Immature natural killer cell (primary cell): ENCODE data around the gene SELL. TPM values are rescaled to one million over a fixed set of nuclear protein-coding genes. Genes with fewer than 3 reads are reported as not detected.

ENCODE experiments used
- DNase-seq, 3 donors: peaks; one replicate each; pipeline ENCODE4 v3.0.0; 2022; ENCODE audit warnings: mixed read lengths in 1 of 3
- H3K27ac Mint-ChIP-seq, 6 donors: one replicate each; pipeline ENCODE4 v1.8.0; 2020; ENCODE audit warnings: mixed read lengths in 6 of 6, mild to moderate bottlenecking in 5 of 6, inconsistent platforms in 4 of 6, moderate library complexity in 3 of 6
- H3K27me3 Mint-ChIP-seq, 3 donors: one replicate each; pipeline ENCODE4 v1.8.0; 2020 to 2021; ENCODE audit warnings: low read depth in 3 of 3, mild to moderate bottlenecking in 3 of 3, mixed read lengths in 3 of 3, moderate library complexity in 3 of 3, inconsistent platforms in 1 of 3
- H3K36me3 Mint-ChIP-seq, 3 donors: one replicate each; pipeline ENCODE4 v1.8.0; 2020; ENCODE audit warnings: mixed read lengths in 3 of 3, inconsistent platforms in 2 of 3, mild to moderate bottlenecking in 2 of 3
- H3K4me1 Mint-ChIP-seq, 2 donors: one replicate each; pipeline ENCODE4 v1.8.0; 2020; ENCODE audit warnings: inconsistent platforms in 2 of 2, mild to moderate bottlenecking in 2 of 2, mixed read lengths in 2 of 2, moderate library complexity in 1 of 2
- H3K4me3 Mint-ChIP-seq, 5 donors: one replicate each; pipeline ENCODE4 v1.8.0; 2020; ENCODE audit warnings: mild to moderate bottlenecking in 5 of 5, mixed read lengths in 5 of 5, inconsistent platforms in 3 of 5, moderate library complexity in 3 of 5
- H3K9me3 Mint-ChIP-seq, 6 donors: one replicate each; pipeline ENCODE4 v1.8.0; 2020; ENCODE audit warnings: mild to moderate bottlenecking in 6 of 6, mixed read lengths in 6 of 6, inconsistent platforms in 4 of 6, moderate library complexity in 3 of 6
- polyA plus RNA-seq, 3 donors: library from polyadenylated mRNA; unstranded; fragments of 300-500 nt; fragmentation: Illumina TruSeq; gene quantifications; one replicate each; pipeline ENCODE4 v1.2.3, GENCODE V29; 2021

SELL gene
- 1,000 to 10,000 TPM; 1,217 to 1,884 (median 1,329) TPM for polyA plus RNA-seq

GRCh38 chr1:169711469-169712308 lies at the start of gene SELL:
SELL (minus strand) TSS chr1:169711620; CDS start chr1:169711498, 122 bp downstream.
- Mint-ChIP-seq H3K36me3 (peaks cover 16 to 22% (median 17%) of the 10 kb centered on the region in 3 donors), H3K9me3 (peaks cover 0 to 5% (median 0%) of the 10 kb centered on the region in 6 donors), H3K27me3 (peaks cover 4 to 6% (median 5%) of the 10 kb centered on the region in 3 donors), H3K4me3 (peak within 1 kb of the TSS; percentile 83 to 93 (median 84)), H3K4me1 (peaks cover 27 to 45% of the 10 kb centered on the region in 2 donors), H3K27ac (peak within 1 kb of the TSS; percentile 59 to 87 (median 84))
- peak; percentile 70 to 76 (median 73) for DNase-seq

- Mint-ChIP-seq H3K27ac (no peak overlapping the region), H3K4me3 (no peak overlapping the region), H3K36me3 (no peaks in the 10 kb centered on the region), H3K27me3 (peaks cover 0 to 5% (median 4%) of the 10 kb centered on the region in 3 donors), H3K4me1 (no peaks in the 10 kb centered on the region), H3K9me3 (no peaks in the 10 kb centered on the region)
- no peak for DNase-seq
These were observed 47.6 kb upstream of the SELL start for GRCh38 chr1:169759038-169759437.

GRCh38 chr1:169753549-169753948 lies 42.1 kb upstream of the SELL start:
- H3K27ac Mint-ChIP-seq: no peak overlapping the region
- no peaks in the 10 kb centered on the region for H3K9me3 Mint-ChIP-seq
- DNase-seq: no peak
- H3K27me3 Mint-ChIP-seq: peaks cover 0 to 4% (median 0%) of the 10 kb centered on the region in 3 donors
- H3K4me1 Mint-ChIP-seq: no peaks in the 10 kb centered on the region
- H3K36me3 Mint-ChIP-seq: no peaks in the 10 kb centered on the region
- no peak overlapping the region for H3K4me3 Mint-ChIP-seq

- H3K9me3 Mint-ChIP-seq: no peaks in the 10 kb centered on the region
- peaks cover 0 to 4% (median 3%) of the 10 kb centered on the region in 3 donors for H3K27me3 Mint-ChIP-seq
- no peak for DNase-seq
- no peak overlapping the region for H3K4me3 Mint-ChIP-seq
- no peaks in the 10 kb centered on the region for H3K36me3 Mint-ChIP-seq
- H3K4me1 Mint-ChIP-seq: no peaks in the 10 kb centered on the region
- no peak overlapping the region for H3K27ac Mint-ChIP-seq
These were observed 38.6 kb upstream of the SELL start for GRCh38 chr1:169750041-169750440.

- Mint-ChIP-seq H3K4me1 (no peaks in the 10 kb centered on the region), H3K9me3 (no peaks in the 10 kb centered on the region), H3K4me3 (no peak overlapping the region), H3K27ac (no peak overlapping the region), H3K36me3 (no peaks in the 10 kb centered on the region), H3K27me3 (peaks cover 0 to 7% (median 3%) of the 10 kb centered on the region in 3 donors)
- DNase-seq: no peak
These were observed 35.1 kb upstream of the SELL start for GRCh38 chr1:169746550-169746949.

GRCh38 chr1:169745015-169745861 lies 33.8 kb upstream of the SELL start:
- DNase-seq: no peak
- H3K36me3 Mint-ChIP-seq: no peaks in the 10 kb centered on the region
- H3K9me3 Mint-ChIP-seq: no peaks in the 10 kb centered on the region
- H3K4me3 Mint-ChIP-seq: no peak overlapping the region
- H3K27me3 Mint-ChIP-seq: peaks cover 0 to 7% (median 3%) of the 10 kb centered on the region in 3 donors
- H3K4me1 Mint-ChIP-seq: no peaks in the 10 kb centered on the region
- no peak overlapping the region for H3K27ac Mint-ChIP-seq

- H3K4me1 Mint-ChIP-seq: no peaks in the 10 kb centered on the region
- H3K27me3 Mint-ChIP-seq: peaks cover 3 to 4% (median 3%) of the 10 kb centered on the region in 3 donors
- H3K9me3 Mint-ChIP-seq: no peaks in the 10 kb centered on the region
- H3K36me3 Mint-ChIP-seq: no peaks in the 10 kb centered on the region
- no peak overlapping the region for H3K27ac Mint-ChIP-seq
- no peak for DNase-seq
- H3K4me3 Mint-ChIP-seq: no peak overlapping the region
These were observed 30.4 kb upstream of the SELL start for GRCh38 chr1:169741666-169742394.

GRCh38 chr1:169739980-169740379 lies 28.6 kb upstream of the SELL start:
- peaks cover 4 to 7% (median 5%) of the 10 kb centered on the region in 3 donors for H3K27me3 Mint-ChIP-seq
- no peak overlapping the region for H3K27ac Mint-ChIP-seq
- H3K9me3 Mint-ChIP-seq: no peaks in the 10 kb centered on the region
- H3K4me1 Mint-ChIP-seq: no peaks in the 10 kb centered on the region
- DNase-seq: no peak
- no peak overlapping the region for H3K4me3 Mint-ChIP-seq
- H3K36me3 Mint-ChIP-seq: no peaks in the 10 kb centered on the region

- no peaks in the 10 kb centered on the region for H3K36me3 Mint-ChIP-seq
- H3K4me3 Mint-ChIP-seq: no peak within 1 kb of the TSS
- no peak within 1 kb of the TSS for H3K27ac Mint-ChIP-seq
- DNase-seq: no peak
- H3K4me1 Mint-ChIP-seq: no peaks in the 10 kb centered on the region
- H3K9me3 Mint-ChIP-seq: no peaks in the 10 kb centered on the region
- H3K27me3 Mint-ChIP-seq: peaks cover 0 to 5% (median 4%) of the 10 kb centered on the region in 3 donors
These were observed 22.5 kb upstream of the SELL start, which contains the start of gene SELE for GRCh38 chr1:169733924-169734323. SELE (minus strand) TSS chr1:169734079; CDS start chr1:169733612, 467 bp downstream.

GRCh38 chr1:169731446-169731845 lies 20.0 kb upstream of the SELL start:
- Mint-ChIP-seq H3K36me3 (no peaks in the 10 kb centered on the region), H3K27me3 (peaks cover 0 to 5% (median 4%) of the 10 kb centered on the region in 3 donors), H3K9me3 (no peaks in the 10 kb centered on the region), H3K4me3 (no peak overlapping the region), H3K27ac (no peak overlapping the region), H3K4me1 (no peaks in the 10 kb centered on the region)
- no peak for DNase-seq

- Mint-ChIP-seq H3K4me3 (no peak overlapping the region), H3K36me3 (no peaks in the 10 kb centered on the region), H3K4me1 (no peaks in the 10 kb centered on the region), H3K27ac (no peak overlapping the region), H3K9me3 (no peaks in the 10 kb centered on the region), H3K27me3 (peaks cover 0 to 4% (median 3%) of the 10 kb centered on the region in 3 donors)
- no peak for DNase-seq
These were observed 18.6 kb upstream of the SELL start for GRCh38 chr1:169729991-169730390.

- Mint-ChIP-seq H3K4me1 (no peaks in the 10 kb centered on the region), H3K27ac (no peak overlapping the region), H3K9me3 (no peaks in the 10 kb centered on the region), H3K27me3 (peaks cover 0 to 4% (median 3%) of the 10 kb centered on the region in 3 donors), H3K4me3 (no peak overlapping the region), H3K36me3 (no peaks in the 10 kb centered on the region)
- DNase-seq: no peak
These were observed 15.9 kb upstream of the SELL start for GRCh38 chr1:169727307-169727706.

GRCh38 chr1:169726851-169727250 lies 15.4 kb upstream of the SELL start:
- DNase-seq: no peak
- H3K27ac Mint-ChIP-seq: no peak overlapping the region
- peaks cover 0 to 4% (median 3%) of the 10 kb centered on the region in 3 donors for H3K27me3 Mint-ChIP-seq
- no peaks in the 10 kb centered on the region for H3K9me3 Mint-ChIP-seq
- H3K4me1 Mint-ChIP-seq: no peaks in the 10 kb centered on the region
- H3K36me3 Mint-ChIP-seq: no peaks in the 10 kb centered on the region
- H3K4me3 Mint-ChIP-seq: no peak overlapping the region
